Activated CD8-positive, alpha-beta T cell treated with anti-CD3 and anti-CD28 coated beads for 36 hours (primary cell): ENCODE data around the gene FOXP1. TPM values are rescaled to one million over a fixed set of nuclear protein-coding genes. Genes with fewer than 3 reads are reported as not detected.
A peak's percentile ranks its signal among the peaks of the same experiment; 100 is the strongest.

Experiments used
- ATAC-seq: fragments of 200-7000 bp; cut with Tn5 transposase; one replicate; pipeline ENCODE4 v1.10.0; 2021; ENCODE audit warnings: mild to moderate bottlenecking, moderate library complexity
- CTCF ChIA-PET: fragments of 350-600 bp; sonication (Branson Sonifier 250); formaldehyde crosslinking; loops from one replicate; lab custom pipeline; 2021; ENCODE audit warnings: antibody characterized with exemption; lab: Charles Lee
- POLR2A ChIA-PET: fragments of 350-600 bp; sonication (Branson Sonifier 250); formaldehyde crosslinking; loops from one replicate; lab custom pipeline; 2021; ENCODE audit warnings: antibody characterized with exemption; lab: Charles Lee
- DNase-seq: peaks from one replicate; pipeline ENCODE4 v3.0.0-alpha.2; 2020
- H3K27ac Mint-ChIP-seq: one replicate; pipeline ENCODE4 v1.8.0; 2021; ENCODE audit warnings: mild to moderate bottlenecking, mixed read lengths
- H3K27me3 Mint-ChIP-seq: one replicate; pipeline ENCODE4 v1.8.0; 2021; ENCODE audit warnings: mixed read lengths
- H3K36me3 Mint-ChIP-seq: one replicate; pipeline ENCODE4 v1.8.0; 2021; ENCODE audit warnings: low read depth, mixed read lengths
- H3K4me1 Mint-ChIP-seq: one replicate; pipeline ENCODE4 v1.8.0; 2021; ENCODE audit warnings: low read depth, mixed read lengths
- H3K4me3 Mint-ChIP-seq: one replicate; pipeline ENCODE4 v1.8.0; 2021; ENCODE audit warnings: mild to moderate bottlenecking, moderate library complexity, mixed read lengths
- H3K9me3 Mint-ChIP-seq: one replicate; pipeline ENCODE4 v1.8.0; 2021; ENCODE audit warnings: mixed read lengths
- CTCF ChIP-seq: fragments of 200-600 bp; IDR thresholded peaks from one replicate; pipeline ENCODE4 v1.8.0; 2022; ENCODE audit warnings: antibody characterized with exemption, mild to moderate bottlenecking
- intact Hi-C: fragments of 100-400 bp; cut with micrococcal nuclease; formaldehyde crosslinking; loops from one replicate; pipeline ENCODE4 v1.10.0; 2022
- total RNA-seq, 2 experiments: library from RNA; stranded (reverse); gene quantifications; one replicate each; pipeline ENCODE4 v1.2.3, GENCODE V29; 2021

The FOXP1 gene
- total RNA-seq, 2 experiments from 2014 or later, result 145 to 153 TPM

- Mint-ChIP-seq H3K9me3 (peaks cover 3% of the 10 kb centered on the region), H3K27me3 (no peaks in the 10 kb centered on the region), H3K36me3 (peaks cover 33% of the 10 kb centered on the region), H3K4me1 (peaks cover 68% of the 10 kb centered on the region), H3K4me3 (no peak overlapping the region), H3K27ac (peak overlapping the region; percentile 31)
- ATAC-seq (no peak), DNase-seq (no peak)
- ChIA-PET POLR2A (no interaction called here), CTCF (interaction anchor here (1.1 kb wide), 1 partner anchor 25 kb away, joined by 3 read pairs; no protein-coding TSS in a partner anchor)
- no peak for TF ChIP-seq CTCF
- intact Hi-C loops, result no loop called here
These were observed 444.0 kb downstream of the FOXP1 start for GRCh38 chr3:71139496-71139895.

- Mint-ChIP-seq H3K27ac (no peak overlapping the region), H3K9me3 (peaks cover 3% of the 10 kb centered on the region), H3K36me3 (peaks cover 30% of the 10 kb centered on the region), H3K4me1 (peaks cover 70% of the 10 kb centered on the region), H3K4me3 (no peak overlapping the region), H3K27me3 (no peaks in the 10 kb centered on the region)
- ChIA-PET POLR2A (no interaction called here), CTCF (interaction anchor here (1.1 kb wide), 2 partner anchors 9 to 26 kb away, joined by 3 read pairs; no protein-coding TSS in a partner anchor)
- intact Hi-C loops, result no loop called here
- TF ChIP-seq CTCF, result no peak
- DNase-seq, result no peak
- no peak for ATAC-seq
These were observed 445.1 kb downstream of the FOXP1 start for GRCh38 chr3:71138410-71138809.

DNA sequence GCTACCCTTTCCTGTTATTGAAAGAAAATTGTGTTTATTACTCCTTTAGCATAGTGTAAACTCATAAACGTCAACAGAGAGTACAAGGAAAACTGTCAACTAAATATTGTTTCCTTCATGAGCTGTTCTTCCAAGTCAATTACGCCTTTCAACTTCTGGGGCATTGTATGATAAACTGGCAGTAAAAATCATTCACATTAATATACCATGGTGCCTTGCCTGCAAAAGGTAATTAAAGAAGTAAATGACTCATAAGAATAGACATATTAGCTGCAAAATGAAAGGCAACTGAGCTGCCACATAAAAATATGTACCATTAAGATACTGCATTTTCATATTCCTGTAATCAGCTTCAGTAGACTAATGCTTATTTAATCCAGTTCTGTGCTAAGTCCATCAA is 447.3 kb downstream of the FOXP1 start:
- H3K9me3 Mint-ChIP-seq, result peaks cover 1% of the 10 kb centered on the region
- H3K36me3 Mint-ChIP-seq, result peaks cover 19% of the 10 kb centered on the region
- CTCF ChIA-PET, result interaction anchor here (1.6 kb wide), 1 partner anchor 450 kb away, joined by 4 read pairs; no protein-coding TSS in a partner anchor
- TF ChIP-seq CTCF, result no peak
- intact Hi-C loops, result no loop called here
- DNase-seq (no peak), ATAC-seq (no peak)
- H3K4me3 Mint-ChIP-seq, result no peak overlapping the region
- POLR2A ChIA-PET, result interaction anchor here (1.4 kb wide), 1 partner anchor 51 kb away, joined by 3 read pairs; no protein-coding TSS in a partner anchor
- H3K27ac Mint-ChIP-seq, result peak overlapping the region; percentile 16
- peaks cover 71% of the 10 kb centered on the region for H3K4me1 Mint-ChIP-seq
- no peaks in the 10 kb centered on the region for H3K27me3 Mint-ChIP-seq

DNA sequence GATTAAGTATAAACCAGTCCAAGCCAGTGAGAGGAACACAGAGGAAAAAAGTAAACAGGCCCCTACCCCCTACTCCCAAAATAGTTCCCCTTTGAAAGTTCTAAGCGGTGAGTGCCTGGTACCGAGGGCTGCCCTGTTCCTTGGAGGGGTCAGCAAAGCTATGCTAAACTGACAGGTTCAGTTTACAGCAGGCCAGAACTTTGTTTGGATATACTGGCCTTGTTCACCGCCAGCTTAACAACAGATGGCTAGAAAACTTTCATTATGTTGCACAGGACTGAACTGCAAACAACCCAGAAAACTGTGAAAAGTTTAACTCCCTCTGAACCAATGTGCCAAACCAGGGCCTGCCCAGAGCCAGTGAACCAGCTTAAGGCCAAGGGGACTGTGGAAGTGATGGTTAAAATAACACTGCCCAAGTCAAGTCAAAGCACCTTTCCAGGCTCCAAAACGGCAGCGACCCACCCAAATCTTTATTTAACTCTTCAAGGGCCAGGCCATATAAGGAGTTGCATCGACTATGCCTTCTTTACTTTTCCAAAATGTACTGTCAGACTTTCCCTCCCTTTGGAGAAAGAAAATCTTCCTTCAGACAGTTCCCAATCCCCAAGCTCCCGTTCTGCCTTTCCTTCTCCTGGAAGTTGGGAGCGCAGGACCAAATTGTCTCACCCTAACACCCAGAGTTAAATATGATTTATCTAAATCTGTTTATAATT is 448.0 kb downstream of the FOXP1 start:
- DNase-seq (no peak), ATAC-seq (no peak)
- H3K4me1 Mint-ChIP-seq, result peaks cover 74% of the 10 kb centered on the region
- no peak for TF ChIP-seq CTCF
- no peak overlapping the region for H3K4me3 Mint-ChIP-seq
- no peaks in the 10 kb centered on the region for H3K27me3 Mint-ChIP-seq
- POLR2A ChIA-PET, result interaction anchor here (1.4 kb wide), 1 partner anchor 52 kb away, joined by 3 read pairs; no protein-coding TSS in a partner anchor
- peak overlapping the region; percentile 77 for H3K27ac Mint-ChIP-seq
- H3K36me3 Mint-ChIP-seq, result peaks cover 16% of the 10 kb centered on the region
- intact Hi-C loops, result no loop called here
- H3K9me3 Mint-ChIP-seq, result no peaks in the 10 kb centered on the region
- CTCF ChIA-PET, result interaction anchor here (1.6 kb wide), 1 partner anchor 450 kb away, joined by 4 read pairs; no protein-coding TSS in a partner anchor

DNA sequence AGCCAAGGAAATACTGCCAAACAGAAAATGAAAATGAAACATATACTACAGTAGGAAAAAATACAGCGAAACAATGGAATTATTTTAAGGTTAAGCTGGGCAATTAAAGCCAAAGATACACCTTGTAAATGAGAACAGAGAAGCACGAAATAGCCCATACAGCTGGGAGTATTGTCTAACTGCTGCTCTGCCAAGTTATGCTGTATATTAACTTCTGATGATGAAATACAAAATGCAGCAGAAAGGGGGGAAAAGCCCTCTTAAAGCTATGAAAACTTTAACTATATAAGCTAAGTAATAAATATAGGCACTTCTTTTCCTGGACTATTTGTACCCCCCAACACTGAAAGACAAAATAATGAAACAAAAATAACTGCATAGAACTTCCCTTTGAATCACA is 449.0 kb downstream of the FOXP1 start:
- TF ChIP-seq CTCF, result no peak
- ChIA-PET CTCF (no interaction called here), POLR2A (interaction anchor here (1.4 kb wide), 1 partner anchor 18 kb away, joined by 4 read pairs; no protein-coding TSS in a partner anchor)
- Mint-ChIP-seq H3K4me1 (peaks cover 70% of the 10 kb centered on the region), H3K9me3 (no peaks in the 10 kb centered on the region), H3K36me3 (peaks cover 22% of the 10 kb centered on the region), H3K4me3 (no peak overlapping the region), H3K27me3 (no peaks in the 10 kb centered on the region), H3K27ac (peak overlapping the region; percentile 93)
- DNase-seq (no peak), ATAC-seq (no peak)
- intact Hi-C loops, result no loop called here
